HG02973 (cell line): Measurements from ENCODE around the gene VPS51.
"Not testable (repeated sequence)": the region's sequence is repeated elsewhere in the genome, so short reads cannot be mapped to it uniquely, and the experiment has no call there.

Experiments used
- ATAC-seq: cut with Tn5 transposase; IDR thresholded peaks from one replicate; pipeline ENCODE4 v1.9.1; 2021; ENCODE audit warnings: moderate library complexity; ENCODE audit not compliant: unreplicated experiment

VPS51 gene

GRCh38 chr11:65132238-65132987 is 36.4 kb downstream of the VPS51 start:
- ATAC-seq: no peak

DNA sequence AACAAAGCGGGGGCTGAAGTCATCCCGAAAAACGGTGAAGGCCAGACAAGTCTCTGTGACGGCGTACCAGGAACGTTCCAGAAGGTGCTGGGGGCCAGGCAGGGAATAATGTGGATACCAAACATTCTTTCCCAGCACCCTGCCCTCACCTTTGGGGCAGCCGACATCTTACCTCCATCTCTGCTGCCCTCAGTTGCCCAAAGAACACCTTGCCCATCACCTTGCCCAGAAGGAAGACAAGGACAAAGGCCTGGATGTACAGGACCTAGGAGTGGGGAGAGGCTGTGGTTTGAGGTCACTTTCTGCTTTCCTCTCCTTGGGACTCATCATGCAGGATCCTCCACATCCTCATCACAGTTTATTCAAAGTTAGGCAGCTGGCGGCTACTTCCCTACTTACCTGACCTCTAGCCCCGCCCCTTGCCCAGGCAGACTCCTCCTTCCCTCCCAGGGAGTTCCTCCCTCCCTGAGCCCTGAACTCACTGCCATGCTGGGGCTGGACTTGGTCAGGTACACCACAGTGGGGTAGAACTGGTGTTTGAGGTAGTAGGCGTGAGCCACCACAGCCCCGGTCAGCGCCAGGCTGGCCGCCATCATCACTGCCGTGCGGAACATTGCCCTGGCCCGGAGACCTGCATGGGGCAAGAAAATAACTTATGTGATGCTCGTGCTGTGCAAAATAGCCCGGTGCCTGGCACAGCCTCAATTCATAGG is 37.1 kb downstream of the VPS51 start:
- no peak for ATAC-seq

GRCh38 chr11:65133724-65134123 is 37.7 kb downstream of the VPS51 start:
- no peak for ATAC-seq

DNA sequence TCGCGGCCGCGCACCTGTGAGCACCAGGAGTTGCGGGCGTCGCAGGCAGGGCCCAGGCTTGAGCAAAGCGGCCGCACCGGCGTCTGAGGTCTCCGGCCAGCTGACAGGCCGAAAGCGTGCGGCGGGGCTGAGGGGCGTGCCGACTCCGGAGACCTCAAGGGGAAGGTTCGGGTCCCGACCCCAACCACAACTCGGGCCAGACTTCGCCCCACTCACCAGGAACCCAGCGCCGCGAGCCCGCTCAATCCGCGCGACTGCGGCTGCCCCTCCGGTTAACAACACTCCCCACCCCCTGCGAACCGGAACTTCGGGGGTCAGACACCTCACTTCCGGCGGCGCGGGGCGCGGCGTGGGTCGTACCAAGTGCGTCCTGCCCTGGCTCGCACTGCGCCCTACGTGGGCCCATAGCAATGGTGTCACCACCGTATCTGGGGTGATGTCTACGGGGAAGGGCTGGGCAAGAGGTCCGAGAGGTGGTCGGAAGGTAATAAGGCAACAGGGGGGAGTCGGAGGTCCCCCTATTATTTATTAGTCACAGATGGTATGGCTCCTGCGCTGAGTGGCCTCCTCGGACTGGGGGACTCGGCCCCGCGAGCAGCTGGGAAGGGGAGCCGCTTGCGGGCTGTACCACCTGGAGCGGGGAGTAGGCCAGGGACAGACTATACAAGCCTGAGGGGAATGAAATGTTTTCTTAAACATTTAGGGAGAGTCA is 38.4 kb downstream of the VPS51 start, which contains the start of gene SYVN1:
SYVN1 (minus strand) TSS at position 280 of the 712 bp plus-strand sequence. CDS start 918 bp downstream, outside the sequence.
- ATAC-seq: peak; percentile 50

DNA sequence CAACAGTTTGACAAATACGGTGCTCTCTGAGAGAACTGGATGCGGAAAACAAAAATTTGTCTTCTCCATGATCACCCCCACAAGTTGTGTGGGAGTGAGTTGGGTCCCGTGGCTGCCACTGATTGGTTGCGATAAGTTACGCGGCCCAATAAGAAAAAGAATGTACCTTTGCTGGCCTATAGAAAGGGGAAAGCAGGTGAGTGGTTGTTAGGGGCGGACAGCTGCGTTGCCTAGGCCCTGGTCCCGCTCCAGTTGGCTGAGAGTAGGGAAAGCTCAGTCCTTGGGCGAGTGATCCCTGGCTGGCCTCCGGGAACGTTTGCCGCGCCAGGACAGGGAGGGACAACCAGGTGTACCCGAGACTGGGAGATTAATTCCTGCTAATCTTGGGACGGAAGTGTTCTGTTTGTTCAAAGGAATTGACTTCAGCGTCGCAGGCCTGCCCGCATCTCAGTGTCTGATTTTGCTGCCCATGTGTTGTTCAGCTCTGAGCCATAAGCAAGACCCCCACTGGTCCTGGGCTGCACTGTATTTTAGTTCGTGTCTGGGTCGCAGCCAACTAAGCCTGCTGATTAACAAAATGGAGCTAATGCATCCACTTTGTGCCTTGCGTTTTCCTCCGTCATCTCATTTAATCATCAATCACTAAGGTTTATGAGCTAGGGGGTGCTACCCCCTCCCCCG is 39.1 kb downstream of the VPS51 start:
- peak; percentile 62 for ATAC-seq

GRCh38 chr11:65135633-65136145 is 39.7 kb downstream of the VPS51 start:
- ATAC-seq: no peak

- no peak for ATAC-seq
These were observed 40.6 kb downstream of the VPS51 start for GRCh38 chr11:65136515-65137096.

DNA sequence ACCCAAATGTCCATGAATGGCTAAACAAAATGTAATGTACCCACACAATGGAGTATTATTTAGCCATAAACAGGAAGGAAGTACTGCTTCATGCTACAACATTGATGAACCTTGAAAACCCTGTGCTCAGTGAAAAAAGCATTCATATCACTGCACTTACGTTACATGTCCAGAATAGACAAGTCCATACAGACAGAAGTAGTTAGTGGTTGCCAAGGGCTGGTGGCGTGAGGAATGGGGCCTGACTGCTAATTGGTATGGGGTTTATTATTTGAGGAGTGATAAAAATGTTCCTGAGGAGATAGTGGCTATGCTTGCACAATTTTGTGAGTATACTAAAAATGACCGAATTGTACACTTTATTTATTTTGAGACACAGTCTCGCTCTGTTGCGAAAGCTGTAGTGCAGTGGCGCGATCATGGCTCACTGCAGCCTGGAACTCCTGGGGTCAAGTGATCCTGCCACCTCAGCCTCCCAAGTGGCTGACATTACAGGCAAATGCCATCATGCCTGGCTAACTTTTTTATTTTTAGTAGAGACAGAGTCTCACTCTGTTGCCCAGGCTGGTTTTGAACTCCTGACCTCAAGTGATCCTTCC is 46.0 kb downstream of the VPS51 start:
- no peak for ATAC-seq

- no peak for ATAC-seq
These were observed 51.5 kb downstream of the VPS51 start for GRCh38 chr11:65147352-65148075.

- ATAC-seq: no peak
These were observed 52.6 kb downstream of the VPS51 start for GRCh38 chr11:65148657-65149056.

DNA sequence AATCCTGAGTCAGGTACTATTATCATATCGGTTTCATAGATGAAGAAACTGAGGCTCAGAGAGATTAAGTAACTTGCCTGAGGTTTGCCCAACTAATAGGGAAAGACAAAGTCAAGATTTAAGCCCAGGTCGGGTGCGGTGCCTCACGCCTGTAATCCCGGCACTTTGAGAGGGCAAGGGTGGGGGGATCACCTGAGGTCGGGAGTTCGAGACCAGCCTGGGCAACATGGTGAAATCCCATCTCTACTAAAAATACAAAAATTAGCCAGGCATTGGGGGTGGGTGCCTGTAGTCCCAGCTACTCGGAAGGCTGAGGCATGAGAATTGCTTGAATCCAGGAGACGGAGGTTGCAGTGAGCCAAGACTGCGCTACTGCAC is 54.1 kb downstream of the VPS51 start:
- not testable (repeated sequence) for ATAC-seq

DNA sequence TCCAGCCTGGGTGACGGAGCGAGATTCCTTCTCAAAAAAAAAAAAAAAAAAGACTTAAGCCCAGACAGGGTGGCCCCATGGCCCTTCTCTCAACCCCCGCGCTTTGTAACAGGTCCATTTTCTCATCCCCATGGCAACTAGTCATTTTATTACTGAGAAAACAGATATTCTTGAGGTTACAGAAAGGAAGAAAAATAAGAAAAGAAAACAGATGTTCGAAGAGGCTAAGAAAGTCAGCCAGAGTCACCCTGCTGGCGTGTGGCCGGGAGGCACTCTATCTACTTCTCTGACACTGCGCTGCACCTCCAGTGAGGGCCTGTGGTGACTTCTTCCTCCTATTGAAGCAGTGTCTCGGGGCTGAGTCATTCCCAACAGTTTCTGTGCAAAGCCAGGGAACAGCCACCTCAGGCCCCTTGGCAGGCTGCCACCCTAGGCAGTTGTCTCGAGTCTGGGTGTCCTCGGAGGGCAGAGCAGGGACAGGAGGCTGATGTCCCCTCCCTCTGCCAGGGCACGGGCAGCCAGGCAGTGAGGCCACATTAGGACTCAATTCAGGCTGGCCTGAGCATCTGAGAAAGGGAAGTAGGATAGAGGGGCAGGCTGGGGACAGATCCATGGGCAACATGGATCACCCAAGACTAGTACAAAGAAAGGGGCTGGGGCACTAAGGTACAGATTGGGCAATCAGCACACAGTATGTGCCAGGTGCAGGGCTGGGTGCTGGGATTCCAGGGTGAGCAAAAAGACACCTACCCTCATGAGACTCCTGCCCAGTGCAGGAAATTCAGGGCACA is 54.7 kb downstream of the VPS51 start:
- peak; percentile 70 for ATAC-seq

GRCh38 chr11:65151331-65151899 is 55.4 kb downstream of the VPS51 start:
- ATAC-seq: no peak

DNA sequence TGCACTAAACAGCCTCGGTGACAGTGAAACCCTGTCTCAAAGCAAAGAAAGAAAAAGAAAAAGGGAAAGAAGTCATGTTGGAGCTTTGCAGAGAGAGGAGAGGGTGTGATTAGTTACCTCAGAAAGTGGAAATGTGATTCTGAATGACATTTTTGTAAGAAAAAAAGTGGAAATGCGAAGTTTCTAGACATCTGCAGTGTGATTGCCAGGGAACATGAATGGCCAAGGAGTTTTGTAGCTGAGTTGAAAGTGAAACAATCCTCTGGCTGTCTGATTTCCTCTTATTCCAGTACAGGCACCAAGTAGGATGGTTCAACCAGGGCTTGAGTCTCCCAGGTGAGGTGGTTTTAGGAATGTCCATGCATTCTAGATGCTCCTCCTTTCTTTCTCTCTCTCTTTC is 56.1 kb downstream of the VPS51 start:
- no peak for ATAC-seq

- ATAC-seq: no peak
These were observed 60.2 kb downstream of the VPS51 start for GRCh38 chr11:65156256-65156655.

DNA sequence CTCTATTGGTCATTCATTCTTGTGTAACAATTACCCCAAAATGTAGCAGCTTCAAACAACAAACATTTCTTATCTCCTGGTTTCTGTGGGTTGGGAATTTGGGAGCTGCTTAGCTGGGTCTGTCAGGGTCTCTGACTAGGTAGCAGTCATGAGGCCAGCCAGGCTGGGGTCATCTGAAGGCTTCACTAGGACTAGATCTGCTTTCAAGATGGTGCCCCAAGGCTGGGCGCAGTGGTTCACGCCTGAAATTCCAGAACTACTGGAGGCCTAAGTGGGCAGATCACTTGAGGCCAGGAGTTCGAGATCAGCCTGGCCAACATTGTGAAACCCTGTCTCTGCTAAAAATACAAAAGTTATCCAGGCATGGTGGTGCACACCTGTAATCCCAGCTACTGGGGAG is 60.9 kb downstream of the VPS51 start:
- ATAC-seq: no peak

- ATAC-seq: no peak
These were observed 61.3 kb downstream of the VPS51 start for GRCh38 chr11:65157336-65157735.

GRCh38 chr11:65159012-65159411 is 63.0 kb downstream of the VPS51 start:
- peak; percentile 60 for ATAC-seq
